ES-I3 (cell line): ENCODE data around the gene PTPN4.

Experiments
- H3K36me3 ChIP-seq: 2 replicates; pipeline ENCODE4 v1.6.1; 2013; ENCODE audit warnings: mild to moderate bottlenecking, low read length, control low read depth, moderate library complexity; ENCODE audit not compliant: insufficient read depth
- H3K4me1 ChIP-seq: 2 replicates; pipeline ENCODE4 v1.6.1; 2013; ENCODE audit warnings: mild to moderate bottlenecking, control low read depth, low read length; ENCODE audit not compliant: insufficient read depth
- H3K9ac ChIP-seq: 2 replicates; pipeline ENCODE4 v1.6.1; 2013; ENCODE audit warnings: low read depth, mild to moderate bottlenecking, low read length, moderate library complexity
- H3K9me3 ChIP-seq: 2 replicates; pipeline ENCODE4 v1.6.1; 2013; ENCODE audit warnings: mild to moderate bottlenecking, low read length, moderate library complexity; ENCODE audit not compliant: control insufficient read depth, insufficient read depth

Gene PTPN4

DNA sequence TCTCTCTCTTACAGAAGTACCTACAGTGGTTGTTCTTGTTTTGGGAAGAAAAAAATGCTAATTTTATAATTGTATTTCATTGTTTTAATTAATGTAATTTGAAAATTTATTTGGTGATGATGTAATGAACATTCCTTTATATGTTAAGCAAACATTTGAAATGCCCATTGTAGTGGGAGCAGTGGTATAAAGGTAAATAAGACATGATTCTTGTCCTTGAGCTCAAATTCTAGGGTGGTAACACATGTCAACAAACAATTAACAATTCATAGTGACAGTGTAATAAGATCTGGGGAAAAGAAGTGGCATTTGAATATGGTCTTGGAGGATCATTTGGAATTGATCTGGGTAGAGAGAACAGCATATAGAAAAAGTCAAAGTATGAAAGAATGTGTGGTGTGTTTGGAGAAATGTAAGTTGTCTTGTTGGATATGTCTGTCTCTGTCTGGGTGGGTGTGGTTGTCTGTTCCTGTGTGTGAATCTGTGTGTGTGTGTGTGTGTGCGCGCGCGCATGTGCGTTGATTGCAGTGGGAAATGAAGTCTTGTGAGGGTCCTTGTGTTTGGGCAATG is 5.8 kb downstream of the PTPN4 start:
- no peak overlapping the region for H3K9ac ChIP-seq
- H3K9me3 ChIP-seq = no peaks in the 10 kb centered on the region
- H3K36me3 ChIP-seq = no peaks in the 10 kb centered on the region
- peaks cover 14% of the 10 kb centered on the region for H3K4me1 ChIP-seq

DNA sequence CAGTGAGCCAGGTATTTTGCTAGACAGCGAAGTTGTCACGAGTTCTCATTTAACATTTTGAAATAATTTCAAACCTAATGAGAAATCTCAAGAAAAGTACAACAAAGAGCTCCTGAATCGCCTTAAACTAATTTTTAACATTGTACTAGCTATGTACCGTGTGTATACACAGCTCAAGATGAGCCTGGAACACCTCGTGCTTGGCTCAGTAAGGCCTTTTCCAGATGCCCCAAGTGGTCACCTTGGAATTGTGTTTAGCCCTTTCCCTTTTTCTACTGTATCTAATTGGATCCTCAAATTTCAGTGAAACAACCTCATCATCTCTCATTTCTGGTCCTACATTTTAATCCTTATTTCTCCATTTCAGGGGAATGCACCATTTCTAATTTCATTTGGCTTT is 7.2 kb downstream of the PTPN4 start:
- peaks cover 14% of the 10 kb centered on the region for H3K4me1 ChIP-seq
- no peaks in the 10 kb centered on the region for H3K9me3 ChIP-seq
- H3K9ac ChIP-seq = no peak overlapping the region
- H3K36me3 ChIP-seq = no peaks in the 10 kb centered on the region

DNA sequence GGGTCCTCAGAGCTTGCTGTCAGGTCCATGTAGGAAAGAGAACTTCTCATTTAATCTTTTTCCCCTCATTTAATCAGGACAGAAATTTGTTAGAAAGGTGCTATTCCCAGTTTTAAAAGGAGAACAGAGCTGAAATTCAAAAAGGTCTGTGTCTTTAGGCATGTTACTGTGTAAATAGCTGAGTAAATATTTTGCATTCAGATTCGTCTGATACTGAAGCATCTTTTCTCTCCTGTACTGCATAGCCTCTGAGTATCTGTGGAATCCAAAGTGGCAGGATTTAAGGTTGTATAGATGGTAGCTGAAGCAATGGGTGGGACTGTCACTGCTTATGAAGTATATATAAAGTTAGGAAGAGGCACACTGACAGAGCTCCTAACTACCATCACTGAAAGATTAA is 9.0 kb downstream of the PTPN4 start:
- no peaks in the 10 kb centered on the region for H3K36me3 ChIP-seq
- H3K4me1 ChIP-seq = peaks cover 14% of the 10 kb centered on the region
- no peaks in the 10 kb centered on the region for H3K9me3 ChIP-seq
- no peak overlapping the region for H3K9ac ChIP-seq

DNA sequence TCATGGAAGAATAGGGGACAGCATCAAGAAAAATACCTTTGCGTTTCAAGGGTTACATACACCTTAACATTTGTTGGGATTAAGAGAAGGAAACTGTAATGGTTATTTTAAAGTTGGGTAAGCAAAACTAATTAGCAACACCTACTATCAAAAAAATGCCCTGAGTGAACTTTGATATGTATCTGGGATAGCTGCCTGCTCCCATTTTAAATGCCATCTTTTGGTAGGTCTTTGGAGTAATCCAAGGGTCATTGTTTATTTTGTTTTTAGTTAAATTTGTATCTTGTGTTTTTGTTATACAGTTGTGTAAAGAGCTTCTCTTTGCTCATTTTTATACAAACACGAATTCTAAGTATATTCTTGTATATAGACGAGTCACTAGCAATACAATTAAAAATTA is 9.9 kb downstream of the PTPN4 start:
- no peaks in the 10 kb centered on the region for H3K36me3 ChIP-seq
- no peaks in the 10 kb centered on the region for H3K9me3 ChIP-seq
- H3K4me1 ChIP-seq = peaks cover 14% of the 10 kb centered on the region
- H3K9ac ChIP-seq = no peak overlapping the region

DNA sequence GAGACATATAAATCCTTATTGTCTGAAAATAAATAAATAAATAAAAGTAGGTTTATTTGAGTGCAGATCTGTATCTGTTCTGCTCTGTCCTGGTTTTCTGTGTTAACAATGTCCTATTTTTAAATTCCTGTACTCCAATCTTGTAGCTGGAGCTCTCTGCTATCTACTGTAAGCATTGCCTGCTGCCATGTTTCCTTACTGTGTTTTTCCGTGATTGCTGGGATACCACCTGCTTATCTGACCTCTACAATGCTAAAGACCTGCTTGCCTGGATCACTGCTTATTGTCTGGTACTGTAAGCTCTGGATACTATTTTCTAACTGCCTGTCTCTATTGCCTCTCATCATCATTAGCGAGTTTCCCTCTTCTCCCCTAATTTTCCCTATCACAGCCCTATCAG is 11.6 kb downstream of the PTPN4 start:
- H3K9me3 ChIP-seq = no peaks in the 10 kb centered on the region
- H3K4me1 ChIP-seq = peaks cover 9% of the 10 kb centered on the region
- H3K36me3 ChIP-seq = no peaks in the 10 kb centered on the region
- no peak overlapping the region for H3K9ac ChIP-seq

DNA sequence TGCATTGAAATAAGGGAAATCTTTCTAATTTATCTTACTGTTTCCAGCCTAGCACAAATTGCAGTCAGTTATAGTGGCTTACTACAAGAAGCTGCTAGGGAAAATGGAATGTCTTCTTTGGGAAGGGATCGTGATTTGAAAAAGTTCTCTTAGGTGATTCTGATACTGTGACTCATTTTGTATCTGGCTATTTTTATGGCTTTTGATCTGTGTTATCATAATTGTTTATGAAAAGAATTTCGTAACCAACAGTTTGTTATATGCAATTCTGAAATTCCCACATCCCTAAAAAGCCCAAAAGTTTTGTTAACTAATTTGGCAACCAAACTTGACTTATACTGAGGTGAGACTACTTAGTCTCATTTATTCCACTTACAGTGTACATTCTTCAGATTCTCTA is 12.4 kb downstream of the PTPN4 start:
- Histone ChIP-seq H3K36me3 (no peaks in the 10 kb centered on the region), H3K9ac (no peak overlapping the region), H3K4me1 (peaks cover 7% of the 10 kb centered on the region; the same call in 1 of the 2 replicates), H3K9me3 (no peaks in the 10 kb centered on the region)

DNA sequence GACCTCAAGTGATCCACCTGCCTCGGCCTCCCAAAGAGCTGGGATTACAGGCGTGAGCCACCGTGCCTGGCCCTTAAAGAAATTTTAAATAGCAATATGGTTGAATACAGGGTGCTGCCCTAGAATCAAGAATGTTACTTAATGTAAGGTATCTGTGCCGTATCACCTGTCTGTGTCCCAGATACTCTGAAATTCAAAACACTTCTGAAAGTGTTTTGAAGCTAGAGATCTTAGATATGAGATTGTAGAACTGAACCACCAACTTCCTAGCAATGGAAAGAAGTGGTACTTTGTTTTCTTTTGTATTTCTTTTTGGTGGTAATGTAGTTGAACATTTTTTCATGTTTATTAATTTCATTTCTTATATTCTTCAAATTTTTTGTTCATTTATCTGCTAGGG is 13.0 kb downstream of the PTPN4 start:
- H3K4me1 ChIP-seq = peaks cover 7% of the 10 kb centered on the region; the same call in 1 of the 2 replicates
- no peak overlapping the region for H3K9ac ChIP-seq
- H3K36me3 ChIP-seq = no peaks in the 10 kb centered on the region
- H3K9me3 ChIP-seq = no peaks in the 10 kb centered on the region

DNA sequence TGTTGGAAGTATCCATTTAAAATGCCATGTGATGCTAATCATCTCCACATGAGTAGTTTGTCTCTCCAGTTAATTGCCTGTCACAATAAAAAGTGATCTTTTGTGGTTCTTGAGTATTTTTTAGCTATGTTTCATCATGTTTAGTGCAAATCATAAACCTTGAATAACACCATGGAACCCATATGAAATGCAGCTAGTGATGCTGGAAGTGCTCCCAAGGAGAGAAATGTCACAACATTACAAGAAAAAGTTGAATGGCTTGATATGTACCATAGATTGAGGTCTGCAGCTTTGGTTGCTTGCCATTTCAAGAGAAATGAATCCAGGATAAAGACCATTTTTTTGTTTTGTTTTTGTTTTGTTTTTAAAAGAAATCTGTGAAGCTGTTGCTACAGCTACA is 14.3 kb downstream of the PTPN4 start:
- Histone ChIP-seq H3K36me3 (no peaks in the 10 kb centered on the region), H3K9me3 (no peaks in the 10 kb centered on the region), H3K4me1 (0 out of 2 replicates have a peak, but pooled peaks cover 3% of the 10 kb centered on the region), H3K9ac (no peak overlapping the region)

DNA sequence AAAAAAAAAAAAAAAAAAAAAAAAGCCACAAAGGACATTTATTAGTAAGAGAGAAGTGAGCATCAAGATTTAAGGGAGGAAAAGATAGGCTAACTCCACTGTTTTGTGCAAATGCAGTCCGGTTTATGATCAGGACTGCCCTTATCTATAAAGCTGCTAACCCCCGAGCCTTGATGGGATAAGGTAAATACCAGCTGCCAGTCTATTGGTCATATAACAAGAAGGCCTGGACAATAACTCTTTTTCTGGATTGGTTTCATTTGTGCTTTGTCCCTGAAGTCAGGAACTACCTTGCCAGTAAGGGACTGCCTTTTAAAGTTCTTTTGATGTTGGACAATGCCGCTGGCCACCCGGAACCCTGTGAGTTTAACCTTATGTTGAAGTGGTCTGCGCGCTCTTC is 15.4 kb downstream of the PTPN4 start:
- Histone ChIP-seq H3K36me3 (no peaks in the 10 kb centered on the region), H3K9ac (no peak overlapping the region), H3K4me1 (no peaks in the 10 kb centered on the region), H3K9me3 (no peaks in the 10 kb centered on the region)

DNA sequence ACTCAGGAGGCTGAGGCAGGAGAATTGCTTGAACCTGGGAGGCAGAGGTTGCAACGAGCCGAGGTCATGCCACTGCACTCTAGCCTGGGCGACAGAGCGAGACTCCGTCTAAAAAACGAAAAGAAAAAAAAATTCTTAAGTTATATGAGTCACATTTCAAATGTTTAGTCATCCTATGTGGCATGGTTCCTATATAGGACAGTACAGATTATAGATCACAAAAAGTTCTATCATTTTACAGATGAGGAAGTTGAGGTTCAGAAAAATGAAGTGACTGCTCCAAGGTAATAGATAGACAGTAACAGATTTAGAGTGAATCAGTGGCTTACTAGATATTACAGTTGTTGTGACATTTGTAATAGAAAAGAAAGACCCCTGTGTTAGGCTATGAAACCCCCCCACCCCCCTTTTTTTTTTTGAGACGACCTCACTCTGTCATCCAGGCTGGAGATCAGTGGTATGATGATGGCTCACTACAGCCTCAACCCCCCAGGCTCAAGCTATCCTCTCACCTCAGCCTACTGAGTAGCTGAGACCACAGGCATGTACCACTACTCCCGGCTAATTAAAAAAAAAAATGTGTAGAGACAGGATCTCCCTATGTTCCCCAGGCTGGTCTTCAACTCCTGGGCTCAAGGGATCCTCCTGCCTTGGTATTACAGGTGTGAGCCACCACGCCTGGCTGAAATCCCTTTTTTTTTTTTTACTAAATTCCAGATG is 22.7 kb downstream of the PTPN4 start:
- H3K4me1 ChIP-seq = no peaks in the 10 kb centered on the region
- no peaks in the 10 kb centered on the region for H3K9me3 ChIP-seq
- H3K36me3 ChIP-seq = no peaks in the 10 kb centered on the region
- no peak overlapping the region for H3K9ac ChIP-seq

DNA sequence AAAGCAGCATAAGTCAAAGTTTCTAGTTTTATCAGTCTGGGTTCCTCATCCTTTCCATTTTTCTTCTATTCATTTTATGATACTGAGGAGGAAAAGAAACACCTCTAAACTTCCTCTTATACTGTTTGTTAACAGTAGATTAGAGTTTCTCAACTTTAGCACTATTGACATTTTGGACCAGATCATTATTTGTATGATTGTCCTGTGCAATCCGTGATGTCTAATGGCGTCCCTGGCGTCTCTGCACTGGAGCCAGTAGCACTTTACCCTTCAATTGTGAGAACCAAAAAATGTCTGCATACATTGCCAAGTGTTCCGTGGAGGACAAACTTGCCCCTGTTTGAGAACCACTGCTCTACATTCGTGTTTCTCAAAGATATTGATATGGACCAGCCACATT is 25.2 kb downstream of the PTPN4 start:
- no peaks in the 10 kb centered on the region for H3K4me1 ChIP-seq
- no peaks in the 10 kb centered on the region for H3K36me3 ChIP-seq
- no peak overlapping the region for H3K9ac ChIP-seq
- 0 out of 2 replicates have a peak, but pooled peaks cover 2% of the 10 kb centered on the region for H3K9me3 ChIP-seq

DNA sequence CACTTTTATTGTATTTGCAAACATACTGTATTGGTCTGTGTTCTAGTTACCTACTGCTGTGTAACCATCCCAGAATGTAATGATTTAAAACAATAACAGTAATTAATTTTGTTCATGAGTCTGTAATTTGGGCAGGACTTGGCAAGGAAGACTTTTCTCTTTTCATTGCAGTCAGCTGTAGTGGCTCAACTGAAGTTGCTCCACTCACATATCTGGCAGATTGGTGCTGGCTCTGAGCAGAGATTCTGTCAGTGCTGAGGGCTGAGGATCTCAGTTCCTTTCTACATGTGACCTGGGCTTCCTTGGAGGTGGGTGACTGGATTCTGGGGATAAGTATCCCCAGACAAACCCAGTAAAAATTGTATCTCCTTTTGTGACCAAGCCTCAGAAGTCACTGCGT is 26.6 kb downstream of the PTPN4 start:
- Histone ChIP-seq H3K36me3 (no peaks in the 10 kb centered on the region), H3K4me1 (no peaks in the 10 kb centered on the region), H3K9ac (no peak overlapping the region), H3K9me3 (0 out of 2 replicates have a peak, but pooled peaks cover 2% of the 10 kb centered on the region)

DNA sequence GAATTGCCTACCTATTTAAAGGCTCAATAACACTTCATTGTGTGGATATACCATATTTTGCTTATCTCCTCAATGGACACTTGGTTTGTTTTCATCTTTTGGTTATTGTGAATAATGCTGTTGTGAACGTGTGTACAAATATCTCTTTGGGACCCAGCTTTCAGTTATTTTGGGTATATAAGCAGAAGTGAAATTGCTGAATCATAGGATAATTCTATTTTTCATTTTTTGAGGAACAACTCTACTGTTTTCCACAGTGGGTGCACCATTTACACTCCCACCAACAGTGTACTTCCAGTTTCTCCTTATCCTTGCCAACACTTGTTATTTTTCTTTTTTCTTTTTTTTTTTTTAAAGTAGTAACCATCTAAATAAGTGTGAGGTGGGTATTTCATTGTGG is 29.0 kb downstream of the PTPN4 start:
- Histone ChIP-seq H3K4me1 (no peaks in the 10 kb centered on the region), H3K9me3 (0 out of 2 replicates have a peak, but pooled peaks cover 2% of the 10 kb centered on the region), H3K9ac (no peak overlapping the region), H3K36me3 (no peaks in the 10 kb centered on the region)

DNA sequence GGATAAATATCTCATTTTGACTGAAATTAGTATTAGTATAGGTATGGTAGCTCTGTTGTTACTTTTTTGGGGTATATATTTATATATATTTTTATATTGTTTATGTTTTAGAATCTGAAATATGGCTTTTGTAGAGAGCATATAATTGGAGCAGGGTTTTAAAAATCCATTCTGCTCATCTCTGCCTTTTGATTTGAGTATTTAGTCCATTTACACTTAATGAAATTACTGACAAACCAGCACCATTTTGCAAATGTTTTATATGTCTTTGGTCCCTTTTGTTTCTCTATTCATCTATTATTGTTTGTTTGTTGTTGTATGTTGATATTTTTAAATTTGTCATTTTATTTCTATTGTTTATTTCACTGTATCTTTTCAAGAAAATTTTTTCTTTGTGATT is 30.7 kb downstream of the PTPN4 start:
- 0 out of 2 replicates have a peak, but pooled peaks cover 5% of the 10 kb centered on the region for H3K9me3 ChIP-seq
- no peak overlapping the region for H3K9ac ChIP-seq
- no peaks in the 10 kb centered on the region for H3K4me1 ChIP-seq
- H3K36me3 ChIP-seq = no peaks in the 10 kb centered on the region

DNA sequence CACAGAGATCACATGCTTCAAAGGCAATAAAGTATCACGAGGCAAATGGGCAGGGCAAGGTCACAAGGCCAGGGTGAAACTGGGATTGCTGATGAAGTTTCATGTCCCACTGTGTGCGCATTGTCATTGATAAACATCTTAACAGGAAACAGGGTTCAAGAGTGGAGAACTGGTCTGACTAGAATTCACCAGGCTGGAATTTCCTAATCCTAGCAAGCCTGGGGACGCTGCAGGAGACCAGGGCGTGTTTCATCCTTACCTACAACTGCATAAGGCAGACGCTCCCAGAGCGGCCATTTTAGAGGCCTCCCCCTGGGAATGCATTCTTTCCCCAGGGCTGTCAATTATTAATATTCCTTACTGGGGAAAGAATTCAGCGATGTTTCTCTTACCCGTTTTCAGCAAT is 33.2 kb downstream of the PTPN4 start:
- H3K9ac ChIP-seq = no peak overlapping the region
- no peaks in the 10 kb centered on the region for H3K4me1 ChIP-seq
- H3K9me3 ChIP-seq = 0 out of 2 replicates have a peak, but pooled peaks cover 5% of the 10 kb centered on the region
- H3K36me3 ChIP-seq = no peaks in the 10 kb centered on the region
